Ovary (tissue), 3 donors: Measurements from ENCODE around the gene FSTL5.

Source experiments
- CTCF ChIP-seq, 3 donors: fragments of 450-650 bp in 2 of 3; fragments of 200-600 bp in 1 of 3; IDR thresholded peaks; one replicate each; pipeline versions ENCODE4 v1.5.1 to v1.8.0; 2016 to 2022; ENCODE audit warnings: antibody characterized with exemption in 3 of 3, mild to moderate bottlenecking in 1 of 3
- EP300 ChIP-seq: sonication (generic); formaldehyde crosslinking; IDR thresholded peaks from one replicate; pipeline ENCODE4 v1.6.1; 2017; ENCODE audit warnings: antibody characterized with exemption
- donor health status: DM: no; HTN: no; CAD: no.

- TF ChIP-seq CTCF (IDR thresholded peaks at IDR 0.05): no peak
- TF ChIP-seq EP300: no peak
Measured at GRCh38 chr4:161583549-161583948, 580.3 kb downstream of the FSTL5 start.
